Measurements from ENCODE around the gene PALS2.

PALS2 gene

GRCh38 chr7:24572016-24572392 is 1.2 kb upstream of the PALS2 start:
- CTCF ChIA-PET = interaction anchor here (0.8 to 1.7 kb wide), 3 partner anchors 13 to 20 kb away, joined by 3 read pairs; no protein-coding TSS in a partner anchor
- TF ChIP-seq, protein P1, sequence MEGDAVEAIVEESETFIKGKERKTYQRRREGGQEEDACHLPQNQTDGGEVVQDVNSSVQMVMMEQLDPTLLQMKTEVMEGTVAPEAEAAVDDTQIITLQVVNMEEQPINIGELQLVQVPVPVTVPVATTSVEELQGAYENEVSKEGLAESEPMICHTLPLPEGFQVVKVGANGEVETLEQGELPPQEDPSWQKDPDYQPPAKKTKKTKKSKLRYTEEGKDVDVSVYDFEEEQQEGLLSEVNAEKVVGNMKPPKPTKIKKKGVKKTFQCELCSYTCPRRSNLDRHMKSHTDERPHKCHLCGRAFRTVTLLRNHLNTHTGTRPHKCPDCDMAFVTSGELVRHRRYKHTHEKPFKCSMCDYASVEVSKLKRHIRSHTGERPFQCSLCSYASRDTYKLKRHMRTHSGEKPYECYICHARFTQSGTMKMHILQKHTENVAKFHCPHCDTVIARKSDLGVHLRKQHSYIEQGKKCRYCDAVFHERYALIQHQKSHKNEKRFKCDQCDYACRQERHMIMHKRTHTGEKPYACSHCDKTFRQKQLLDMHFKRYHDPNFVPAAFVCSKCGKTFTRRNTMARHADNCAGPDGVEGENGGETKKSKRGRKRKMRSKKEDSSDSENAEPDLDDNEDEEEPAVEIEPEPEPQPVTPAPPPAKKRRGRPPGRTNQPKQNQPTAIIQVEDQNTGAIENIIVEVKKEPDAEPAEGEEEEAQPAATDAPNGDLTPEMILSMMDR (IDR thresholded peaks at IDR 0.05; ENCODE audit: control extremely low read depth, extremely low read depth, low read depth, missing control alignments) = no peak
- POLR2A ChIA-PET = interaction anchor here (0.6 kb wide), 1 partner anchor 1726 kb away, joined by 3 read pairs; no protein-coding TSS in a partner anchor
- DNase-seq (ENCODE audit: extremely low spot score) = no peak

DNA sequence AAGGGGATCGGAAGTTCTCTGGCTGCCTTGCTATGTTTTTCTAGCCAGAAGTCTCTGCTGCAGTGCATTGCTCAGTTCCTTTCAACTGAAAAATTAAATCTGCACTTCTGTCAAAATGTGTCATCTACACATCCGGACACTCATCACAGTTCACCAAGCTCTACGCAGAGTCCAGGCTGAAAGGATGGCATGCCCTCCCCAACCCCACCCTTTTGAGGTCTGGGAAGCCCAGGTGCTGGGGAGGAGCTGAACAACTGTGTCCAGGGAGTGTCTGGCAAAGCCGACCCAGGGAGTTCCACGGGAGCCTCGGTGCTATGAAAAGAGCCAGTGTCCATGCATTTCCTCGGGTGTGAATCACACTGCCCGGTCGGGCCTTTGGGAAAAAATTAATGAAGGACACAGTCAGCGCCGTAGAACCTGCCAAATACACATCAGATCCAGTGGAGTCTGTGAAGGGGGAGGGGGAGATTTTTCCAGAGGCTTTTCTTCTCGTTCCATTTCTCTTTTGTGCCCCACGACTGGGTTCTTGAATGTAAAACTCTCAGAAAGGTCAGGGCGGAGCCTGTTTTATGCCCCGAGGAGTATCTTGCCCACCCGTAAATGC is 757 bp upstream of the PALS2 start:
- peak; percentile 18 for DNase-seq (ENCODE audit: extremely low spot score)
- CTCF ChIA-PET = interaction anchor here (0.7 to 1.7 kb wide), 4 partner anchors 13 to 19 kb away, joined by 3 read pairs; no protein-coding TSS in a partner anchor
- POLR2A ChIA-PET = interaction anchor here (0.6 kb wide), 1 partner anchor 1726 kb away, joined by 3 read pairs; no protein-coding TSS in a partner anchor
- TF ChIP-seq, protein P1 (IDR thresholded peaks at IDR 0.05; ENCODE audit: control extremely low read depth, extremely low read depth, low read depth, missing control alignments) = no peak

GRCh38 chr7:24573554-24574338 is 494 bp downstream of the PALS2 start:
- ChIA-PET CTCF (interaction anchor here (0.8 to 5.5 kb wide), 10 partner anchors 9 to 177 kb away, joined by 3 to 55 read pairs (median 10); no protein-coding TSS in a partner anchor), POLR2A (interaction anchor here (0.6 kb wide), 1 partner anchor 1597 kb away, joined by 3 read pairs; no protein-coding TSS in a partner anchor)
- TF ChIP-seq, protein P1 (IDR thresholded peaks at IDR 0.05; ENCODE audit: control extremely low read depth, extremely low read depth, low read depth, missing control alignments) = no peak
- peak; percentile 51 for DNase-seq (ENCODE audit: extremely low spot score)

DNA sequence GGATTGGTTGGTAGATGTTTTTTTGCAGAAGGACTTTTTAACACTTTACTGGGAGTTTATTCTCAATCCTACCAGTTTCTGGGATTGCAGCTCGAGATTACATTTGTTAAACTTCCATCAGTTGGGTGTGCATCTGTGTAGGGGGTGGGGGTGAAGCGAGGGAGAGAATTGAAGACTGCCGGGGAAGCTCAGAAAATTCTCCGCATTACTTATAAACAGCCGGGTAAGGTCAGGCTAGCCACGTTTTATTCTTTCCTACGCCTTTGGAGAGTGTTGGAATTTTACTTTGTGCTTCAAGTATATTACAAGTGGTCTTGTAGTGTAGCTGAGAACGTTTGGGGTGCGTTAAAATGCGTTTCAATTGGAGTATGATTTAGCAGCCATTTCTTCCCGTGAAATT is 1.1 kb downstream of the PALS2 start:
- POLR2A ChIA-PET = no interaction called here
- DNase-seq (ENCODE audit: extremely low spot score) = no peak
- TF ChIP-seq, protein P1 (IDR thresholded peaks at IDR 0.05; ENCODE audit: control extremely low read depth, extremely low read depth, low read depth, missing control alignments) = no peak
- CTCF ChIA-PET = interaction anchor here (1.0 to 5.5 kb wide), 9 partner anchors 9 to 176 kb away, joined by 3 to 55 read pairs (median 14); no protein-coding TSS in a partner anchor

DNA sequence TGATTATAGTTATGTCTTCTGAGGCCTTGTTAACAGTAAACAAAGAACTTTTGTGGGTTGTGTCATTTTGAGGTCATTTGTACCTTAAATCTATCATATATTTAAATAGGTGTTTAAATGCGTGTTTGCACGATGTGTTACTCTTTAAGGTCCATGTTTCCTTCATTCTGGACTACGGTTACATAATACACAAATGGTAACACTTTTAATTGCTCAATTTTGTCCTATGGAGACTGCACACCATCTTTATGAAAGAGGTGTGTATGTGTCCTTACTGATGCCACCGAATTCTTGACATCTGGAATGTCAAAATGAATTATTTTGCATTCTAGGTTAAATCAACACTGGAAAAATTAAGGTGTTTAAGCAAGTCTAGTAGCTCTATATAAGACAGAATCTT is 1.7 kb downstream of the PALS2 start:
- TF ChIP-seq, protein P1 (IDR thresholded peaks at IDR 0.05; ENCODE audit: control extremely low read depth, extremely low read depth, low read depth, missing control alignments) = no peak
- ChIA-PET CTCF (interaction anchor here (1.0 to 5.5 kb wide), 10 partner anchors 8 to 518 kb away, joined by 3 to 55 read pairs (median 9); no protein-coding TSS in a partner anchor), POLR2A (no interaction called here)
- no peak for DNase-seq (ENCODE audit: extremely low spot score)

Data from GM10248 (cell line).